A549 (cell line): ENCODE data around the gene VPS29. TPM values are rescaled to one million over a fixed set of nuclear protein-coding genes. Genes with fewer than 3 reads are reported as not detected.
"Not testable (repeated sequence)": the region's sequence is repeated elsewhere in the genome, so short reads cannot be mapped to it uniquely, and the experiment has no call there.

Experiments used
- ATAC-seq, 2 experiments: fragments of 200-7000 bp in 1 of 2; fragments of >200 bp in 1 of 2; cut with Nextera tagmentation in 1 of 2; cut with Tn5 transposase in 1 of 2; 3 replicates each; pipeline versions ENCODE4 v1.8.0 to v1.9.1; 2018 to 2020; ENCODE audit warnings: mild to moderate bottlenecking in 1 of 2, moderate library complexity in 1 of 2
- CTCF ChIA-PET: fragments of 300-600 bp; sonication (Branson Sonifier 250); formaldehyde crosslinking; extraction: SDS; loops from one replicate; lab custom pipeline; 2021; ENCODE audit warnings: antibody characterized with exemption, inconsistent platforms; lab: Yijun Ruan, JAX
- POLR2A ChIA-PET: fragments of 350-600 bp; formaldehyde crosslinking; extraction: SDS; loops from one replicate; lab custom pipeline; 2021; ENCODE audit warnings: antibody characterized with exemption, inconsistent platforms; lab: Yijun Ruan, JAX
- DNase-seq, 2 experiments: peaks; one replicate each; pipeline versions ENCODE4 v3.0.0 to v3.0.0-alpha.2; 2011 to 2016; ENCODE audit warnings: low read depth in 1 of 2, low spot score in 1 of 2
- FAIRE-seq: peaks from 2 replicates; lab custom pipeline; 2011; peaks lifted over from hg19 to GRCh38; lab: Jason Lieb, UNC
- H3K27ac ChIP-seq, 2 experiments: fragments of >200 bp; sonication (Bioruptor Twin); formaldehyde crosslinking; 3 replicates each; pipeline ENCODE4 v1.5.1; 2016 to 2017
- H3K4me1 ChIP-seq: fragments of >200 bp; sonication (Bioruptor Twin); formaldehyde crosslinking; 3 replicates; pipeline ENCODE4 v1.6.1; 2016
- H3K4me2 ChIP-seq: fragments of >200 bp; sonication (Bioruptor Twin); formaldehyde crosslinking; 3 replicates; pipeline ENCODE4 v1.6.1; 2016
- H3K4me3 ChIP-seq: fragments of >200 bp; sonication (Bioruptor Twin); formaldehyde crosslinking; 3 replicates; pipeline ENCODE4 v1.5.1; 2016
- H3K9me3 ChIP-seq: fragments of >200 bp; sonication (Bioruptor Twin); formaldehyde crosslinking; 3 replicates; pipeline ENCODE4 v1.6.1; 2016
- CBX8 ChIP-seq: fragments of 200-600 bp; sonication (generic); IDR thresholded peaks from 2 replicates; pipeline ENCODE4 v1.6.1; 2016
- CEBPB ChIP-seq, 2 experiments: fragments of >200 bp in 1 of 2; sonication (Bioruptor Twin) in 1 of 2; formaldehyde crosslinking in 1 of 2; IDR thresholded peaks; 2 replicates each; pipeline ENCODE4 v1.6.1; 2012 to 2016
- EHF ChIP-seq: fragments of 250-450 bp; sonication (Bioruptor Pico); IDR thresholded peaks from 2 replicates; pipeline ENCODE4 v1.5.0; 2020; ENCODE audit warnings: mild to moderate bottlenecking
- FOSL2 ChIP-seq, 2 experiments: fragments of 450-650 bp in 1 of 2; fragments of >200 bp in 1 of 2; sonication (Bioruptor Twin) in 1 of 2; formaldehyde crosslinking; IDR thresholded peaks; 2 replicates each; pipeline versions ENCODE4 v1.5.0 to v1.6.1; 2016 to 2020; ENCODE audit warnings: mild to moderate bottlenecking in 1 of 2, moderate library complexity in 1 of 2
- FOXS1 ChIP-seq: fragments of 250-450 bp; sonication (Bioruptor Pico); IDR thresholded peaks from 2 replicates; pipeline ENCODE4 v1.5.0; 2020; ENCODE audit warnings: mild to moderate bottlenecking, moderate library complexity
- GATA3 ChIP-seq: IDR thresholded peaks from 2 replicates; pipeline ENCODE4 v1.6.1; 2012; ENCODE audit warnings: borderline replicate concordance
- JUN ChIP-seq, 2 experiments: fragments of >200 bp; sonication (Bioruptor Twin); formaldehyde crosslinking; IDR thresholded peaks; 2 replicates in 1 of 2; 3 replicates in 1 of 2; pipeline ENCODE4 v1.6.1; 2016 to 2017
- JUNB ChIP-seq: fragments of >200 bp; sonication (Bioruptor Twin); formaldehyde crosslinking; IDR thresholded peaks from 2 replicates; pipeline ENCODE4 v1.6.1; 2016
- MAFK ChIP-seq: fragments of 450-650 bp; IDR thresholded peaks from 2 replicates; pipeline ENCODE4 v1.6.1; 2014; ENCODE audit not compliant: partially characterized antibody
- MAZ ChIP-seq: fragments of 150-350 bp; IDR thresholded peaks from 2 replicates; pipeline ENCODE4 v1.6.1; 2014; ENCODE audit warnings: antibody characterized with exemption, low read depth, low read length, borderline replicate concordance
- NFE2L2 ChIP-seq: fragments of 150-350 bp; conservative IDR thresholded peaks from 2 replicates; pipeline ENCODE4 v1.6.1; 2014; ENCODE audit warnings: low read length
- NR3C1 ChIP-seq: fragments of >200 bp; sonication (Bioruptor Twin); formaldehyde crosslinking; IDR thresholded peaks from 3 replicates; pipeline ENCODE4 v1.6.1; 2017
- RFX5 ChIP-seq: fragments of 450-650 bp; IDR thresholded peaks from 2 replicates; pipeline ENCODE4 v1.7.1; 2014; ENCODE audit warnings: antibody characterized with exemption, mild to moderate bottlenecking, moderate library complexity
- RNF2 ChIP-seq: fragments of 200-600 bp; sonication (generic); IDR thresholded peaks from 2 replicates; pipeline ENCODE4 v1.6.1; 2016; ENCODE audit warnings: low read depth, mild to moderate bottlenecking, antibody characterized with exemption, moderate library complexity, borderline replicate concordance
- SMC3 ChIP-seq: fragments of >200 bp; sonication (Bioruptor Twin); formaldehyde crosslinking; IDR thresholded peaks from 3 replicates; pipeline ENCODE4 v1.6.1; 2018; ENCODE audit warnings: inconsistent platforms
- TP53 ChIP-seq: fragments of 250-450 bp; sonication (Bioruptor Pico); IDR thresholded peaks from 2 replicates; pipeline ENCODE4 v1.5.0; 2021; ENCODE audit warnings: mild to moderate bottlenecking, moderate library complexity
- ZC3H11A ChIP-seq: fragments of 450-650 bp; IDR thresholded peaks from 2 replicates; pipeline ENCODE4 v1.6.1; 2014; ENCODE audit warnings: antibody characterized with exemption, mild to moderate bottlenecking
- ZFP36 ChIP-seq: fragments of 450-650 bp; IDR thresholded peaks from 2 replicates; pipeline ENCODE4 v1.6.1; 2014; ENCODE audit warnings: borderline replicate concordance; ENCODE audit not compliant: partially characterized antibody
- ZNF302 ChIP-seq: fragments of 250-450 bp; sonication (Bioruptor Pico); IDR thresholded peaks from 2 replicates; pipeline ENCODE4 v1.9.0; 2021; ENCODE audit warnings: inconsistent platforms, mild to moderate bottlenecking, moderate library complexity
- ZSCAN20 ChIP-seq: fragments of 250-450 bp; sonication (Bioruptor Pico); IDR thresholded peaks from 2 replicates; pipeline ENCODE4 v1.8.0; 2022; ENCODE audit warnings: mild to moderate bottlenecking, moderate library complexity
- WGBS: methylation state at CpG from one replicate; pipeline ENCODE4 v1.1.6; 2017; ENCODE audit errors: missing lambda C conversion rate; 5-methylcytosine and 5-hydroxymethylcytosine counted together
- polyA plus RNA-seq, 4 experiments: library from polyadenylated mRNA; depleted of rRNA in 3 of 4; stranded (reverse); fragments of >200 nt; fragmentation: RNase III in 1 of 4; extraction: RNeasy Plus Mini Kit Qiagen cat#74134 plus additional on column Dnase treatment in 1 of 4; gene quantifications; 2 replicates in 3 of 4; 3 replicates in 1 of 4; pipeline ENCODE4 v1.2.3, GENCODE V29; 2011 to 2017
- TF ChIP-seq, protein P1 (sequence below): IDR thresholded peaks from 2 replicates; pipeline ENCODE4 v1.6.1; 2012; ENCODE audit warnings: low read depth, borderline replicate concordance
- TF ChIP-seq, protein P2 (sequence below): fragments of >200 bp; sonication (Bioruptor Twin); formaldehyde crosslinking; IDR thresholded peaks from 2 replicates; pipeline ENCODE4 v1.6.1; 2016

Gene VPS29
- polyA plus RNA-seq, 2 of the 4 experiments (the other 2 are of a cell fraction) = 183 to 230 TPM

DNA sequence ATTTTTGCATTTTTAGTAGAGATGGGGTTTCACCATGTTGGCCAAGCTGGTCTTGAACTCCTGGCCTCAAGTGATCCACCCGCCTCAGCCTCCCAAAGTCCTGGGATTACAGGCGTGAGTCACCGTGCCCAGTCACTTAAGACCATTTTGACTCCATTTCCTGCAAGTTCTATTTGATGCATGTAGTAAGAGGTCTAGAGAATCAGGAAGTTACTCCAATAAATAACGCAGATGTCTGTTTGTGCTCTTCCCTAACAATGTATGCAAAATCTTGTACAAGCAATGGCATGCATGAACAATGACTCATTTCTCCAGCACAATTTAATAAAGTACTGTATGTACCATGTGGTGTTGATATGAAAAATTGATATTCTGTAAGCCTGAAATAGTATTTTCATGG is 43.3 kb upstream of the VPS29 start:
- CTCF ChIA-PET = interaction anchor here (1.0 to 3.4 kb wide), 2 partner anchors 18 to 56 kb away, joined by 3 to 13 read pairs; no protein-coding TSS in a partner anchor
- FAIRE-seq = not testable (repeated sequence)

DNA sequence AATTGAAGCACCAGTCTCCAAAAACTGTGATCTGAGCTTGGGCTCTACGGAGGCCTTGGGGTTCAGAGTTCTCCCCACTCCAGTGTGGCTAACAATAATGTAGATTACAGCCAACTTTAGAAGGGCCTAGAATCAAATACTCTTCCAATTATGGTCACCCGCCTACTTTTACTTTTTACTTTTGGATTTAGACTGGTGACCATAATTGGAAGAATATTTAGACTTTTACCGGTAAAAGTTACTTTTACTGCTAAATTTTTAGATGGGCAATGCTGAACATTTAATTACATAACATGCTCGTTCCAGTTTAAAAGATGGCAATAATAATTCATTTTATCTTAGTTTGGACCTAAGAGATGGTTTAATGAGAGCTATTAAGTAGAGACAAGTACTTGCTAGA is 42.1 kb upstream of the VPS29 start:
- Histone ChIP-seq H3K27ac (peak overlapping the region in 1 of 2 experiments; percentile 34; a peak in 1 of 6 replicates), H3K9me3 (no peaks in the 10 kb centered on the region), H3K4me2 (no peak overlapping the region), H3K4me1 (peaks cover 24% of the 10 kb centered on the region)
- 93% methylated on average over 4 of the region's 4 CpGs for WGBS
- no peak for ATAC-seq
- TF ChIP-seq NR3C1 (no peak), ZNF302 (no peak), MAZ (no peak), MAFK (no peak), GATA3 (no peak), ZC3H11A (no peak), ZFP36 (no peak), JUNB (no peak), SMC3 (no peak), RNF2 (no peak), ZSCAN20 (CRISPR knock-in tag) (no peak), RFX5 (no peak)
- TF ChIP-seq, protein P1, sequence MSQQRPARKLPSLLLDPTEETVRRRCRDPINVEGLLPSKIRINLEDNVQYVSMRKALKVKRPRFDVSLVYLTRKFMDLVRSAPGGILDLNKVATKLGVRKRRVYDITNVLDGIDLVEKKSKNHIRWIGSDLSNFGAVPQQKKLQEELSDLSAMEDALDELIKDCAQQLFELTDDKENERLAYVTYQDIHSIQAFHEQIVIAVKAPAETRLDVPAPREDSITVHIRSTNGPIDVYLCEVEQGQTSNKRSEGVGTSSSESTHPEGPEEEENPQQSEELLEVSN = no peak
- TF ChIP-seq, protein P2, sequence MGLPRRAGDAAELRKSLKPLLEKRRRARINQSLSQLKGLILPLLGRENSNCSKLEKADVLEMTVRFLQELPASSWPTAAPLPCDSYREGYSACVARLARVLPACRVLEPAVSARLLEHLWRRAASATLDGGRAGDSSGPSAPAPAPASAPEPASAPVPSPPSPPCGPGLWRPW = no peak
- TF ChIP-seq, all 56 proteins: peak for 0
- H3K4me3 ChIP-seq = no peak overlapping the region
- CTCF ChIA-PET = interaction anchor here (0.6 to 3.4 kb wide), 4 partner anchors 13 to 930 kb away, joined by 3 to 13 read pairs (median 6); partner anchors contain the start of gene ARPC3
- DNase-seq (no peak), FAIRE-seq (no peak)
- POLR2A ChIA-PET = no interaction called here

More for the DNA sequence above, 43.3 kb upstream of the VPS29 start:
- peak in 1 of 2 experiments; percentile 78; a peak in 3 of 6 replicates for ATAC-seq
- H3K9me3 ChIP-seq; POLR2A ChIA-PET; H3K4me3 ChIP-seq; TF ChIP-seq FOSL2 (IDR thresholded peaks at IDR 0.05): not testable (repeated sequence)
- Histone ChIP-seq H3K27ac (peak overlapping the region; percentile 42 to 54; a peak in 1 of 6 replicates), H3K4me1 (peaks cover 24% of the 10 kb centered on the region), H3K4me2 (peak overlapping the region; percentile 36; the same call in 1 of the 3 replicates)
- TF ChIP-seq FOSL2 (CRISPR knock-in tag; IDR thresholded peaks at IDR 0.05) = peak; percentile 73
- 58% methylated on average over 4 of the region's 4 CpGs for WGBS
- peak in 1 of 2 experiments; percentile 85 for DNase-seq

- TF ChIP-seq NFE2L2 = no peak
- TF ChIP-seq CBX8 = no peak
- ChIA-PET POLR2A (no interaction called here), CTCF (interaction anchor here (0.6 to 3.4 kb wide), 4 partner anchors 12 to 930 kb away, joined by 3 to 13 read pairs (median 6); partner anchors contain the start of gene ARPC3)
- FAIRE-seq (no peak), DNase-seq (no peak), ATAC-seq (no peak)
- 94% methylated on average over 7 of the region's 7 CpGs for WGBS
- Histone ChIP-seq H3K4me3 (no peak overlapping the region), H3K27ac (peak overlapping the region in 1 of 2 experiments; percentile 34; a peak in 1 of 6 replicates), H3K4me2 (no peak overlapping the region), H3K4me1 (peaks cover 24% of the 10 kb centered on the region), H3K9me3 (no peaks in the 10 kb centered on the region)
Observed at GRCh38 chr12:110543252-110543959, 41.5 kb upstream of the VPS29 start.

DNA sequence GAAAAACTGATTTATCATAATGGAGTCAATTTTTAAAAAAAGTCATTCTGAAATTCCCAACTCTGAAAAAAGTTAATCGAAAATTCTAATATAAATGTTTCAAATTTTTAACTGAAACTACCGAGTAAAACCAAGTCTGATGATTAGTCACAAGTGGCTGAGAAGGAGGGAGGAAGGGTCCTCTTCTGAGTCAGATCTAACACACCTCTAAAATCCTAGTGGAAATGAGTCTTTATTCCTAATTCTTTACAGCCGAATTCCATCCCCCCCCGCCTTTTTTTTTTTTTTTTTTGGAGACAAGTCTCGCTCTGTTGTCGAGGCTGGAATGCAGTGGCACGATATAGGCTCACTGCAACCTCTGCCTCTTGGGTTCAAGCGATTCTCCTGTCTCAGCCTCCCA is 38.1 kb upstream of the VPS29 start:
- DNase-seq = no peak
- Histone ChIP-seq H3K4me2 (no peak overlapping the region), H3K4me1 (peaks cover 3% of the 10 kb centered on the region; the same call in 2 of the 3 replicates), H3K27ac (no peak overlapping the region), H3K9me3 (no peaks in the 10 kb centered on the region), H3K4me3 (no peak overlapping the region)
- no peak for ATAC-seq
- CTCF ChIA-PET = interaction anchor here (0.9 to 2.4 kb wide), 7 partner anchors 9 to 62 kb away, joined by 3 to 14 read pairs (median 5); no protein-coding TSS in a partner anchor
- no peak for FAIRE-seq
- POLR2A ChIA-PET = no interaction called here
- 88% methylated on average over 8 of the region's 8 CpGs for WGBS
- TF ChIP-seq EHF (no peak), ZC3H11A (no peak), TP53 (CRISPR knock-in tag) (no peak), JUN (IDR thresholded peaks at IDR 0.05) (no peak), RFX5 (no peak), FOXS1 (no peak), CEBPB (IDR thresholded peaks at IDR 0.05) (no peak)
